Amniotic stem cell (primary cell): ENCODE data around the gene CDC34.
A peak's percentile ranks its signal among the peaks of the same experiment; 100 is the strongest.

Experiments used
- DNase-seq: peaks from one replicate; lab custom pipeline; 2025; lab: John Stamatoyannopoulos, UW

The CDC34 gene

GRCh38 chr19:497869-498510, 33.6 kb upstream of the CDC34 start:
- no peak for DNase-seq

GRCh38 chr19:498511-498891, 33.1 kb upstream of the CDC34 start:
- no peak for DNase-seq

- DNase-seq, result no peak
These were observed 32.5 kb upstream of the CDC34 start for GRCh38 chr19:498977-499623.

- no peak for DNase-seq
These were observed 29.9 kb upstream of the CDC34 start for GRCh38 chr19:501646-502045.

- DNase-seq, result no peak
These were observed 26.9 kb upstream of the CDC34 start for GRCh38 chr19:504616-505015.

GRCh38 chr19:506404-507285, 24.9 kb upstream of the CDC34 start:
- DNase-seq, result peak; percentile 100

- DNase-seq, result peak; percentile 56
These were observed 24.0 kb upstream of the CDC34 start, which contains the start of gene TPGS1 for GRCh38 chr19:507286-508203. TPGS1 (plus strand) TSS chr19:507497; CDS start chr19:507507, 10 bp downstream.

- no peak for DNase-seq
These were observed 23.1 kb upstream of the CDC34 start for GRCh38 chr19:508204-509150.

- peak; percentile 32 for DNase-seq
These were observed 20.9 kb upstream of the CDC34 start for GRCh38 chr19:510606-511100.

GRCh38 chr19:511101-511851, 20.3 kb upstream of the CDC34 start:
- peak; percentile 14 for DNase-seq

- DNase-seq, result no peak
These were observed 18.8 kb upstream of the CDC34 start for GRCh38 chr19:512547-513365.

- no peak for DNase-seq
These were observed 18.0 kb upstream of the CDC34 start for GRCh38 chr19:513368-514165.

- no peak for DNase-seq
These were observed 17.3 kb upstream of the CDC34 start for GRCh38 chr19:514166-514663.

- DNase-seq, result no peak
These were observed 13.6 kb upstream of the CDC34 start for GRCh38 chr19:517721-518597.

GRCh38 chr19:518598-519231, 12.8 kb upstream of the CDC34 start:
- DNase-seq, result no peak

GRCh38 chr19:519449-519865, 12.1 kb upstream of the CDC34 start:
- no peak for DNase-seq
